ENCODE data around the gene HMGXB4. TPM values are rescaled to one million over a fixed set of nuclear protein-coding genes. Genes with fewer than 3 reads are reported as not detected.

Gene HMGXB4
- total and polyA plus RNA-seq, 2 of the 8 experiments (the other 6 are each of a cell fraction or from before 2014, with no cell fraction given) = 20.9 to 41.3 TPM

- TF ChIP-seq CHD7 (IDR thresholded peaks at IDR 0.05; ENCODE audit: insufficient replicate concordance, low read length) = no peak
- TF ChIP-seq SP2 (IDR thresholded peaks at IDR 0.05; ENCODE audit: low read length) = no peak
- no peak for TF ChIP-seq ATF3 (IDR thresholded peaks at IDR 0.05; ENCODE audit: insufficient read depth, low read depth, low read length)
- no peak for TF ChIP-seq TCF12 (IDR thresholded peaks at IDR 0.05; ENCODE audit: low read depth, low read length)
- TF ChIP-seq SIX5 (IDR thresholded peaks at IDR 0.05; ENCODE audit: low read depth, low read length) = no peak
- no peak for TF ChIP-seq CBX5 (IDR thresholded peaks at IDR 0.05; ENCODE audit: low read depth, low read length)
- TF ChIP-seq CBX8 (IDR thresholded peaks at IDR 0.05; ENCODE audit: borderline replicate concordance, low read depth, low read length) = no peak
- no peak for TF ChIP-seq NANOG (IDR thresholded peaks at IDR 0.05; ENCODE audit: insufficient read depth, low read depth, low read length, poor library complexity, severe bottlenecking)
Measured at GRCh38 chr22:35312198-35313059, 55.1 kb downstream of the HMGXB4 start (continued).

Data from H1 (cell line).